ENCODE results near the gene AATK. TPM values are rescaled to one million over a fixed set of nuclear protein-coding genes. Genes with fewer than 3 reads are reported as not detected.

The AATK gene
- total and polyA plus RNA-seq, 2 of the 13 experiments (the other 11 are each of a cell fraction or from before 2014, with no cell fraction given): 2.9 to 8.4 TPM

DNA sequence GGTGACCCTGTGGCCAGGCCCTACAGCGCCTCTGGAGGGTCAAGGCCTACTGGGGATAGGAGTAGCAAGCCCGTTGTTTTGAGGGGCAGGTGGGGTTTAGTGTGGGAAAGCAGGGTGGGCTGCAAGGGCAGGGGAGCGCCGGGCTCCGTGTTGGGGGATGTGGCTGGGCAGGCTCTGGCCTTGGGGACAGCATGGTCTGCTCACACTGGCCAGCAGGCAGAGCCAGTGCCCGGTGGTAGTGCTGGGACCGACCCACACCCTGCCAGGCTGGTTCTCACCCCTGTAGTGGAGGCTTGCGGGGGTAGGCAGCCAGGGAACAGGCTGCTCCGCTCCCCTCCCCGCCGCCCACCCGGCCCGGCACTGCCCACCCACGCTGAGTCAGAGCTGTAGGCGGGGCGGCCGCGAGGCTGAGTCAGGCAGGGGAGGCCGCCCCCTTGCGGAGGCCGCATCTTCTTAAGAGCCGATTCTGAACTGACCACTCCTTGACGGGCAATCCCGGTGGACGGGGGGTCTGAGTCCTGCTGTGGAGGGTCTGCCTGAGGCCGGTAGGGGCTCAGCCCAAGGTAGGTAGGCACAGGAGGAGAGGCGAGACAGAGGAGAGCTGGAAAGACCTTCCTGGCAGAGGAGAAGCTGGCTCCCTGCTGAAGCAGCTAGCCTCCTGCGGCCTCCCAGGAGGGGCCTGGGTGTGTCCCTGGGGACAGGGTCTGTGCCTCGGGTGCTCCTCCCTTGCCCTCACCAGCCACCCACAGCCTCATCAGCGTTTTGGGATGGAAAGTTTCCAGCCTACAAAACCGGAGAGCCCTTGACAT, 68.7 kb downstream of the AATK start (continued):
- TF ChIP-seq HDAC6 (IDR thresholded peaks at IDR 0.05; ENCODE audit: low read depth, low read length) (no peak), PTBP1 (IDR thresholded peaks at IDR 0.05; ENCODE audit: low read depth, low read length, poor library complexity, severe bottlenecking) (no peak), ZNF451 (CRISPR knock-in tag; IDR thresholded peaks at IDR 0.05) (no peak), ZNF230 (CRISPR knock-in tag; IDR thresholded peaks at IDR 0.05) (0 out of 2 replicates have a peak, but pooled peaks have one; percentile 73), ZNF619 (CRISPR knock-in tag; IDR thresholded peaks at IDR 0.05) (0 out of 2 replicates have a peak, but pooled peaks have one; percentile 56), MAZ (IDR thresholded peaks at IDR 0.05; ENCODE audit: borderline replicate concordance, low read depth, low read length) (no peak), MAZ (CRISPR knock-in tag; IDR thresholded peaks at IDR 0.05; ENCODE audit: low read depth) (peak; percentile 76), TARDBP (CRISPR knock-in tag; IDR thresholded peaks at IDR 0.05) (peak; percentile 49; the same call in 1 of the 2 replicates), MED13 (CRISPR knock-in tag; IDR thresholded peaks at IDR 0.05) (no peak; the same call in 1 of the 2 replicates), ZNF136 (CRISPR knock-in tag; IDR thresholded peaks at IDR 0.05; ENCODE audit: low read depth) (no peak), AKAP8 (CRISPR knock-in tag; IDR thresholded peaks at IDR 0.05) (peak; percentile 98), SMAD1 (CRISPR knock-in tag; IDR thresholded peaks at IDR 0.05; ENCODE audit: borderline replicate concordance, low read depth) (no peak; the same call in 1 of the 2 replicates), KDM4B (CRISPR knock-in tag; IDR thresholded peaks at IDR 0.05) (no peak), MXI1 (IDR thresholded peaks at IDR 0.05; ENCODE audit: borderline replicate concordance, low read depth, low read length) (peak; percentile 45; the same call in 1 of the 3 replicates), ZNF34 (CRISPR knock-in tag; IDR thresholded peaks at IDR 0.05; ENCODE audit: borderline replicate concordance) (no peak), MXD4 (CRISPR knock-in tag; IDR thresholded peaks at IDR 0.05) (peak; percentile 62; the same call in 1 of the 2 replicates), SOX13 (IDR thresholded peaks at IDR 0.05) (no peak), SOX13 (CRISPR knock-in tag; conservative IDR thresholded peaks at IDR 0.05 in 1 of 2, IDR thresholded peaks at IDR 0.05 in 1 of 2) (peak in 1 of 2 experiments; percentile 39; a peak in 2 of 4 replicates), ARNT (IDR thresholded peaks at IDR 0.05) (no peak), CCDC6 (CRISPR knock-in tag; IDR thresholded peaks at IDR 0.05) (peak; percentile 36; the same call in 1 of the 2 replicates), CREM (IDR thresholded peaks at IDR 0.05) (no peak), CREM (CRISPR knock-in tag; IDR thresholded peaks at IDR 0.05) (no peak), GPN1 (CRISPR knock-in tag; IDR thresholded peaks at IDR 0.05; ENCODE audit: borderline replicate concordance) (0 out of 2 replicates have a peak, but pooled peaks have one; percentile 7), ZNF556 (CRISPR knock-in tag; IDR thresholded peaks at IDR 0.05; ENCODE audit: borderline replicate concordance) (peak; percentile 88; the same call in 1 of the 2 replicates)
- TF ChIP-seq, protein P1, sequence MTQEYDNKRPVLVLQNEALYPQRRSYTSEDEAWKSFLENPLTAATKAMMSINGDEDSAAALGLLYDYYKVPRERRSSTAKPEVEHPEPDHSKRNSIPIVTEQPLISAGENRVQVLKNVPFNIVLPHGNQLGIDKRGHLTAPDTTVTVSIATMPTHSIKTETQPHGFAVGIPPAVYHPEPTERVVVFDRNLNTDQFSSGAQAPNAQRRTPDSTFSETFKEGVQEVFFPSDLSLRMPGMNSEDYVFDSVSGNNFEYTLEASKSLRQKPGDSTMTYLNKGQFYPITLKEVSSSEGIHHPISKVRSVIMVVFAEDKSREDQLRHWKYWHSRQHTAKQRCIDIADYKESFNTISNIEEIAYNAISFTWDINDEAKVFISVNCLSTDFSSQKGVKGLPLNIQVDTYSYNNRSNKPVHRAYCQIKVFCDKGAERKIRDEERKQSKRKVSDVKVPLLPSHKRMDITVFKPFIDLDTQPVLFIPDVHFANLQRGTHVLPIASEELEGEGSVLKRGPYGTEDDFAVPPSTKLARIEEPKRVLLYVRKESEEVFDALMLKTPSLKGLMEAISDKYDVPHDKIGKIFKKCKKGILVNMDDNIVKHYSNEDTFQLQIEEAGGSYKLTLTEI (CRISPR knock-in tag; conservative IDR thresholded peaks at IDR 0.05): no peak
- TF ChIP-seq, protein P2, sequence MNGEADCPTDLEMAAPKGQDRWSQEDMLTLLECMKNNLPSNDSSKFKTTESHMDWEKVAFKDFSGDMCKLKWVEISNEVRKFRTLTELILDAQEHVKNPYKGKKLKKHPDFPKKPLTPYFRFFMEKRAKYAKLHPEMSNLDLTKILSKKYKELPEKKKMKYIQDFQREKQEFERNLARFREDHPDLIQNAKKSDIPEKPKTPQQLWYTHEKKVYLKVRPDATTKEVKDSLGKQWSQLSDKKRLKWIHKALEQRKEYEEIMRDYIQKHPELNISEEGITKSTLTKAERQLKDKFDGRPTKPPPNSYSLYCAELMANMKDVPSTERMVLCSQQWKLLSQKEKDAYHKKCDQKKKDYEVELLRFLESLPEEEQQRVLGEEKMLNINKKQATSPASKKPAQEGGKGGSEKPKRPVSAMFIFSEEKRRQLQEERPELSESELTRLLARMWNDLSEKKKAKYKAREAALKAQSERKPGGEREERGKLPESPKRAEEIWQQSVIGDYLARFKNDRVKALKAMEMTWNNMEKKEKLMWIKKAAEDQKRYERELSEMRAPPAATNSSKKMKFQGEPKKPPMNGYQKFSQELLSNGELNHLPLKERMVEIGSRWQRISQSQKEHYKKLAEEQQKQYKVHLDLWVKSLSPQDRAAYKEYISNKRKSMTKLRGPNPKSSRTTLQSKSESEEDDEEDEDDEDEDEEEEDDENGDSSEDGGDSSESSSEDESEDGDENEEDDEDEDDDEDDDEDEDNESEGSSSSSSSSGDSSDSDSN (CRISPR knock-in tag; IDR thresholded peaks at IDR 0.05): 0 out of 2 replicates have a peak, but pooled peaks have one; percentile 19
- TF ChIP-seq, protein P3, sequence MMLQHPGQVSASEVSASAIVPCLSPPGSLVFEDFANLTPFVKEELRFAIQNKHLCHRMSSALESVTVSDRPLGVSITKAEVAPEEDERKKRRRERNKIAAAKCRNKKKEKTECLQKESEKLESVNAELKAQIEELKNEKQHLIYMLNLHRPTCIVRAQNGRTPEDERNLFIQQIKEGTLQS (CRISPR knock-in tag; IDR thresholded peaks at IDR 0.05): peak; percentile 85

All from HepG2 (cell line).